ENCODE measurements around the gene ADGRV1. TPM values are rescaled to one million over a fixed set of nuclear protein-coding genes. Genes with fewer than 3 reads are reported as not detected.

Gene ADGRV1
- total RNA-seq, 2 donors from 2014 or later = 0.45 to 0.74 TPM

- no peak overlapping the region for H3K27ac Mint-ChIP-seq
- H3K27me3 Mint-ChIP-seq = peaks cover 3% of the 10 kb centered on the region
- ATAC-seq (replicated peaks) = no peak
- no peak overlapping the region for H3K4me3 Mint-ChIP-seq
- no peaks in the 10 kb centered on the region for H3K36me3 Mint-ChIP-seq (ENCODE audit: low read depth)
- no peaks in the 10 kb centered on the region for H3K9me3 Mint-ChIP-seq
- no peaks in the 10 kb centered on the region for H3K4me1 Mint-ChIP-seq
These were observed 336.3 kb downstream of the ADGRV1 start for GRCh38 chr5:90894866-90895420.

GRCh38 chr5:90897618-90898017 lies 339.0 kb downstream of the ADGRV1 start:
- no peaks in the 10 kb centered on the region for H3K4me1 Mint-ChIP-seq
- ATAC-seq (replicated peaks) = peak; percentile 21
- H3K4me3 Mint-ChIP-seq = no peak overlapping the region
- H3K36me3 Mint-ChIP-seq (ENCODE audit: low read depth) = no peaks in the 10 kb centered on the region
- peaks cover 3% of the 10 kb centered on the region for H3K27me3 Mint-ChIP-seq
- no peaks in the 10 kb centered on the region for H3K9me3 Mint-ChIP-seq
- no peak overlapping the region for H3K27ac Mint-ChIP-seq

GRCh38 chr5:90898326-90899013 lies 339.9 kb downstream of the ADGRV1 start:
- no peak overlapping the region for H3K4me3 Mint-ChIP-seq
- H3K27me3 Mint-ChIP-seq = no peaks in the 10 kb centered on the region
- H3K9me3 Mint-ChIP-seq = no peaks in the 10 kb centered on the region
- H3K36me3 Mint-ChIP-seq (ENCODE audit: low read depth) = no peaks in the 10 kb centered on the region
- ATAC-seq (replicated peaks) = peak; percentile 64
- H3K4me1 Mint-ChIP-seq = no peaks in the 10 kb centered on the region
- no peak overlapping the region for H3K27ac Mint-ChIP-seq

GRCh38 chr5:90899014-90899604 lies 340.5 kb downstream of the ADGRV1 start:
- Mint-ChIP-seq H3K27ac (no peak overlapping the region), H3K4me3 (no peak overlapping the region), H3K4me1 (no peaks in the 10 kb centered on the region), H3K27me3 (no peaks in the 10 kb centered on the region), H3K36me3 (ENCODE audit: low read depth) (no peaks in the 10 kb centered on the region), H3K9me3 (no peaks in the 10 kb centered on the region)
- no peak for ATAC-seq (replicated peaks)

- Mint-ChIP-seq H3K4me3 (no peak overlapping the region), H3K4me1 (no peaks in the 10 kb centered on the region), H3K36me3 (ENCODE audit: low read depth) (no peaks in the 10 kb centered on the region), H3K9me3 (no peaks in the 10 kb centered on the region), H3K27me3 (no peaks in the 10 kb centered on the region), H3K27ac (no peak overlapping the region)
- ATAC-seq (replicated peaks) = no peak
These were observed 342.7 kb downstream of the ADGRV1 start for GRCh38 chr5:90901261-90901660.

- Mint-ChIP-seq H3K4me1 (no peaks in the 10 kb centered on the region), H3K27ac (no peak overlapping the region), H3K9me3 (no peaks in the 10 kb centered on the region)
These were observed 343.6 kb downstream of the ADGRV1 start for GRCh38 chr5:90902170-90902569.

GRCh38 chr5:90902651-90903386 lies 344.2 kb downstream of the ADGRV1 start:
- ATAC-seq (replicated peaks) = no peak
- no peaks in the 10 kb centered on the region for H3K36me3 Mint-ChIP-seq (ENCODE audit: low read depth)
- no peaks in the 10 kb centered on the region for H3K9me3 Mint-ChIP-seq
- H3K4me3 Mint-ChIP-seq = no peak overlapping the region
- peaks cover 4% of the 10 kb centered on the region for H3K27me3 Mint-ChIP-seq
- H3K4me1 Mint-ChIP-seq = no peaks in the 10 kb centered on the region
- no peak overlapping the region for H3K27ac Mint-ChIP-seq

More at GRCh38 chr5:90902170-90902569, 343.6 kb downstream of the ADGRV1 start:
- ATAC-seq (replicated peaks) = no peak
- Mint-ChIP-seq H3K4me3 (no peak overlapping the region), H3K36me3 (ENCODE audit: low read depth) (no peaks in the 10 kb centered on the region), H3K27me3 (no peaks in the 10 kb centered on the region)

- Mint-ChIP-seq H3K27ac (no peak overlapping the region), H3K4me1 (no peaks in the 10 kb centered on the region), H3K4me3 (no peak overlapping the region), H3K9me3 (no peaks in the 10 kb centered on the region), H3K27me3 (peaks cover 8% of the 10 kb centered on the region), H3K36me3 (ENCODE audit: low read depth) (no peaks in the 10 kb centered on the region)
- no peak for ATAC-seq (replicated peaks)
These were observed 350.5 kb downstream of the ADGRV1 start for GRCh38 chr5:90909101-90909503.

GRCh38 chr5:90909940-90910339 lies 351.3 kb downstream of the ADGRV1 start:
- Mint-ChIP-seq H3K4me1 (no peaks in the 10 kb centered on the region), H3K36me3 (ENCODE audit: low read depth) (no peaks in the 10 kb centered on the region), H3K27me3 (peaks cover 8% of the 10 kb centered on the region), H3K9me3 (no peaks in the 10 kb centered on the region), H3K27ac (no peak overlapping the region), H3K4me3 (no peak overlapping the region)
- ATAC-seq (replicated peaks) = no peak

- no peak for ATAC-seq (replicated peaks)
- Mint-ChIP-seq H3K4me1 (no peaks in the 10 kb centered on the region), H3K9me3 (no peaks in the 10 kb centered on the region), H3K27me3 (peaks cover 8% of the 10 kb centered on the region), H3K4me3 (no peak overlapping the region), H3K36me3 (ENCODE audit: low read depth) (no peaks in the 10 kb centered on the region), H3K27ac (no peak overlapping the region)
These were observed 352.6 kb downstream of the ADGRV1 start for GRCh38 chr5:90911169-90911568.

- H3K9me3 Mint-ChIP-seq = no peaks in the 10 kb centered on the region
- no peak for ATAC-seq (replicated peaks)
- H3K27me3 Mint-ChIP-seq = peaks cover 5% of the 10 kb centered on the region
- no peaks in the 10 kb centered on the region for H3K36me3 Mint-ChIP-seq (ENCODE audit: low read depth)
- no peak overlapping the region for H3K27ac Mint-ChIP-seq
- H3K4me3 Mint-ChIP-seq = no peak overlapping the region
- no peaks in the 10 kb centered on the region for H3K4me1 Mint-ChIP-seq
These were observed 353.9 kb downstream of the ADGRV1 start for GRCh38 chr5:90912476-90912875.

- Mint-ChIP-seq H3K36me3 (ENCODE audit: low read depth) (no peaks in the 10 kb centered on the region), H3K4me3 (no peak overlapping the region), H3K4me1 (no peaks in the 10 kb centered on the region), H3K27ac (no peak overlapping the region), H3K9me3 (no peaks in the 10 kb centered on the region), H3K27me3 (peaks cover 8% of the 10 kb centered on the region)
- no peak for ATAC-seq (replicated peaks)
These were observed 356.8 kb downstream of the ADGRV1 start for GRCh38 chr5:90915393-90915792.

GRCh38 chr5:90916947-90917800 lies 358.6 kb downstream of the ADGRV1 start:
- H3K4me1 Mint-ChIP-seq = no peaks in the 10 kb centered on the region
- H3K27ac Mint-ChIP-seq = no peak overlapping the region
- H3K4me3 Mint-ChIP-seq = no peak overlapping the region
- H3K36me3 Mint-ChIP-seq (ENCODE audit: low read depth) = no peaks in the 10 kb centered on the region
- no peaks in the 10 kb centered on the region for H3K9me3 Mint-ChIP-seq
- H3K27me3 Mint-ChIP-seq = peaks cover 11% of the 10 kb centered on the region
- ATAC-seq (replicated peaks) = no peak
